ENCODE data around the gene ADPRM.
A peak's percentile ranks its signal among the peaks of the same experiment; 100 is the strongest.

ADPRM gene

DNA sequence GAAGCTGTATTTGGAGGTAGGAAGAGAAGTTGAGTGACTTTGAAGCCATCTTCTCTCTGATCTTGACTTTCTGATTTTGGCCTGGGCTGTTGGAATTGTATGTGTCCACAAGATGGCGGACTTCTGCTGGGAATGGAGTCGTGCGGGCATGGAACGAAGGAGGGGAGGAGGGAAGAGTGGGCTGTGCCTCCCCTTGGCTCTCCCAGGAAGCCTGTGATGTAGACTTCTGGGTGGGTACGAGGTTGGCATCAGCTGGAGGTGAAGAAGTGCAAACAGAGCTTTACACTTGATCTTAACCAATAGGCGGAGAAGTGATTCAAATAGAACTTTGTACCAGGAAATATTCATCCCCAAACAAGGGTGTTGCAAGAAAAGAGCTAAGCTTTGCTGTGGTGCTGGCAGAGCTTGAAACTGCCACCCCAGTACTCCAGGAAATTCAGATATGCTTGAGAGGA is 39.8 kb downstream of the ADPRM start:
- Histone ChIP-seq H3K4me1 (ENCODE audit: control insufficient read depth, low read depth, low read length) (no peaks in the 10 kb centered on the region), H3K23ac (ENCODE audit: low read length) (no peak overlapping the region), H3K27ac (ENCODE audit: low read depth, low read length) (no peak overlapping the region), H3K4me2 (ENCODE audit: low read length) (no peak overlapping the region), H2AK5ac (ENCODE audit: low read length) (no peak overlapping the region), H2BK5ac (ENCODE audit: low read length) (no peak overlapping the region), H3K27me3 (ENCODE audit: insufficient read depth, low read length, poor library complexity) (no peaks in the 10 kb centered on the region), H3K56ac (ENCODE audit: low read length) (no peak overlapping the region), H4K8ac (ENCODE audit: low read depth, low read length) (no peak overlapping the region), H3K18ac (ENCODE audit: low read length) (no peak overlapping the region), H3K4ac (ENCODE audit: low read depth, low read length) (no peak overlapping the region), H2BK120ac (ENCODE audit: low read depth, low read length) (no peak overlapping the region), H3K4me3 (ENCODE audit: low read length) (no peak overlapping the region), H3K36me3 (ENCODE audit: control insufficient read depth, insufficient read depth, low read length) (no peaks in the 10 kb centered on the region), H3K79me1 (ENCODE audit: low read length) (no peaks in the 10 kb centered on the region), H4K5ac (ENCODE audit: low read length) (no peak overlapping the region), H3K9ac (ENCODE audit: low read length) (no peak overlapping the region), H3K79me2 (ENCODE audit: control insufficient read depth, insufficient read depth, low read length) (no peaks in the 10 kb centered on the region), H2BK15ac (replicated peaks; ENCODE audit: low read depth) (no peak overlapping the region)
- DNase-seq, result peak; percentile 70
- no CpG with 5 or more reads among the region's 6 CpGs for WGBS (ENCODE audit: extremely low coverage, insufficient coverage, low lambda C conversion rate)

DNA sequence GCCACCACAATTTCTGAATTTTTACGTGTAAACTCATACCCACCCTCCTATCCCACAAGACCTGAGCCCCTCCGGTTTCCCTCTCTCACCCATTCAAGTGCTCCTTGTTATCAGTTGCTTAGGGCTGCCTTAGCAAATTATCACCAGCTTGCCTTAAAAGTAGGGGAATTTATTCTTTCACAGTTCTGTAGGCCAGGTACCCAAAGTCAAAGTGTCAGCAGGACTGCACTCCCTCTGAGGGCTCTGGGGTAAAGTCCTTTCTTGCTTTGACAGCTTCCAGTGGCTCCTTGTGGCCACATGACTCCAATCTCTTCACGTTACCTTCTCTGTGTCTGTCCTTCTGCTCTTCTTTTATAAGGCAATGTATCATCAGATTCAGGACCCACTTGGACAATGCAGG is 40.3 kb downstream of the ADPRM start:
- DNase-seq, result no peak
- Histone ChIP-seq H3K4me1 (ENCODE audit: control insufficient read depth, low read depth, low read length) (no peaks in the 10 kb centered on the region), H2BK5ac (ENCODE audit: low read length) (no peak overlapping the region)

DNA sequence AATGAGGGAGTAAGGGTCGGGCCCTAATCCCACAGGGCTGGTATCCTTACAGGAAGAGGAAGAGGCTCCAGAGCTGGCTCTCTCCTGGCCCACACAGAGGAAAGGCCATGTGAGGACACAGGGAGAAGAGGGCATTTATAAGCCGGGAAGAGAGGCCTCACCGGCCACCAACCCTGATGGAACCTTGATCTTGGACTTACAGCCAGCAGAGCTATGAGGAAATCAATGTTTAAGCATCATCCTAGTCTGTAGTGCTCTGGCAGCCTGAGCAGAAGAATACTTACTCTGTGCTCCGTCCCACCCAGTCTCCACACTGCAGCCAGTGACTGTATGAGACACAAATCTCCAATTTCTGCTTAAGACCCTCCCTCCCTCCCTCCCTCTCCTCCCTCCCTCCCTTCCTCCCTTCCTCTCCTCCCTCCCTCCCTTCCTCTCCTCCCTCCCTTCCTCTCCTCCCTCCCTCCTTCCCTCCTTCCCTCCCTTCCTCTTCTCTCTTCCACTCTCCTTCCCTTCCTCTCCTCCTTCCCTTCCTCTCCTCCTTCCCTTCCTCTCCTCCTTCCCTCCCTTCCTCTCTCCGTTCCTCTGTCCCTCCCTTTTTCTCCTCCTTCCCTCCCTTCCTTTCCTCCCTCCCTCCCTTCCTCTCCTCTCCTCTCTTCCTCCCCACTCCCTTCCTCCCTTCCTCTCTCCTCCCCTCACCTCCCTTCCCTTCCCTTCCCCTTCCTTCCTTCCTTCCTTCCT is 41.3 kb downstream of the ADPRM start:
- Histone ChIP-seq H2AK5ac (ENCODE audit: low read length) (no peak overlapping the region), H3K23ac (ENCODE audit: low read length) (no peak overlapping the region), H2BK5ac (ENCODE audit: low read length) (no peak overlapping the region), H4K5ac (ENCODE audit: low read length) (no peak overlapping the region), H4K8ac (ENCODE audit: low read depth, low read length) (no peak overlapping the region), H3K79me2 (ENCODE audit: control insufficient read depth, insufficient read depth, low read length) (no peaks in the 10 kb centered on the region), H3K4me3 (ENCODE audit: low read length) (no peak overlapping the region), H3K36me3 (ENCODE audit: control insufficient read depth, insufficient read depth, low read length) (no peaks in the 10 kb centered on the region), H3K56ac (ENCODE audit: low read length) (peak overlapping the region; percentile 19), H3K18ac (ENCODE audit: low read length) (no peak overlapping the region), H3K4me1 (ENCODE audit: control insufficient read depth, low read depth, low read length) (no peaks in the 10 kb centered on the region), H2BK15ac (replicated peaks; ENCODE audit: low read depth) (no peak overlapping the region), H3K4ac (ENCODE audit: low read depth, low read length) (no peak overlapping the region), H3K4me2 (ENCODE audit: low read length) (no peak overlapping the region), H3K27ac (ENCODE audit: low read depth, low read length) (no peak overlapping the region), H3K79me1 (ENCODE audit: low read length) (no peaks in the 10 kb centered on the region), H3K9ac (ENCODE audit: low read length) (no peak overlapping the region), H2BK120ac (ENCODE audit: low read depth, low read length) (no peak overlapping the region), H3K27me3 (ENCODE audit: insufficient read depth, low read length, poor library complexity) (no peaks in the 10 kb centered on the region)
- WGBS (ENCODE audit: extremely low coverage, insufficient coverage, low lambda C conversion rate), result no CpG with 5 or more reads among the region's 5 CpGs
- DNase-seq, result no peak

More for the DNA sequence above, 40.3 kb downstream of the ADPRM start:
- Histone ChIP-seq H2AK5ac (ENCODE audit: low read length) (no peak overlapping the region), H3K18ac (ENCODE audit: low read length) (no peak overlapping the region), H3K79me2 (ENCODE audit: control insufficient read depth, insufficient read depth, low read length) (no peaks in the 10 kb centered on the region), H3K4me2 (ENCODE audit: low read length) (no peak overlapping the region), H2BK120ac (ENCODE audit: low read depth, low read length) (no peak overlapping the region), H4K8ac (ENCODE audit: low read depth, low read length) (no peak overlapping the region), H3K36me3 (ENCODE audit: control insufficient read depth, insufficient read depth, low read length) (no peaks in the 10 kb centered on the region), H3K27ac (ENCODE audit: low read depth, low read length) (no peak overlapping the region), H2BK15ac (replicated peaks; ENCODE audit: low read depth) (no peak overlapping the region), H3K9ac (ENCODE audit: low read length) (no peak overlapping the region), H3K27me3 (ENCODE audit: insufficient read depth, low read length, poor library complexity) (no peaks in the 10 kb centered on the region), H3K4ac (ENCODE audit: low read depth, low read length) (no peak overlapping the region), H3K79me1 (ENCODE audit: low read length) (no peaks in the 10 kb centered on the region), H3K56ac (ENCODE audit: low read length) (no peak overlapping the region), H3K4me3 (ENCODE audit: low read length) (no peak overlapping the region), H3K23ac (ENCODE audit: low read length) (no peak overlapping the region), H4K5ac (ENCODE audit: low read length) (no peak overlapping the region)
- no CpG with 5 or more reads among the region's 3 CpGs for WGBS (ENCODE audit: extremely low coverage, insufficient coverage, low lambda C conversion rate)

DNA sequence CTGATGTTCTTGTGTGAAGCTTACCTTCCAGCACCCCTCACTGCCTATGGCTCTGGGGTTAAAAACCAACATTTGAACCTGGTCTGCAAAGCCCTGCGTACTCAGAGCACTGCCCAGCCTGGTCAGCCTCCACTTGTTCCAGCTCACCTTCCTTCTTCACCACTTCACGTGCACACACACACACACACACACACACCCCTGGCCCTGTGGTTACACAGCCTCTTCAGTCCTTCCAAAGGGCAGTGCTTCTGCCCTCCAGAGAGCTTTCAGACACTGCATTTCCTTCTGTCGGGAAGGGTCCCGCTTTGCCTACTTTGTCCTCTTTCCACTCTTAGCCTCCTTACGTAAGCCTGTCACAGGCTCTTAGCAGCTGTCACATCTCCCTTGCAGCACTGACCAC is 42.0 kb downstream of the ADPRM start:
- no peak overlapping the region for H4K8ac ChIP-seq (ENCODE audit: low read depth, low read length)
- no peak overlapping the region for H3K27ac ChIP-seq (ENCODE audit: low read depth, low read length)
- no peak overlapping the region for H3K9ac ChIP-seq (ENCODE audit: low read length)
- H3K56ac ChIP-seq (ENCODE audit: low read length), result no peak overlapping the region
- H3K4ac ChIP-seq (ENCODE audit: low read depth, low read length), result no peak overlapping the region
- H3K79me2 ChIP-seq (ENCODE audit: control insufficient read depth, insufficient read depth, low read length), result no peaks in the 10 kb centered on the region
- no peak overlapping the region for H3K18ac ChIP-seq (ENCODE audit: low read length)
- no peaks in the 10 kb centered on the region for H3K36me3 ChIP-seq (ENCODE audit: control insufficient read depth, insufficient read depth, low read length)
- DNase-seq, result no peak
- H3K4me1 ChIP-seq (ENCODE audit: control insufficient read depth, low read depth, low read length), result no peaks in the 10 kb centered on the region
- no peak overlapping the region for H2BK5ac ChIP-seq (ENCODE audit: low read length)
- no CpG with 5 or more reads among the region's 5 CpGs for WGBS (ENCODE audit: extremely low coverage, insufficient coverage, low lambda C conversion rate)
- no peak overlapping the region for H3K4me2 ChIP-seq (ENCODE audit: low read length)
- no peaks in the 10 kb centered on the region for H3K79me1 ChIP-seq (ENCODE audit: low read length)
- no peak overlapping the region for H2BK15ac ChIP-seq (replicated peaks; ENCODE audit: low read depth)
- H2AK5ac ChIP-seq (ENCODE audit: low read length), result no peak overlapping the region
- no peak overlapping the region for H3K4me3 ChIP-seq (ENCODE audit: low read length)
- H3K27me3 ChIP-seq (ENCODE audit: insufficient read depth, low read length, poor library complexity), result no peaks in the 10 kb centered on the region
- no peak overlapping the region for H4K5ac ChIP-seq (ENCODE audit: low read length)
- H2BK120ac ChIP-seq (ENCODE audit: low read depth, low read length), result no peak overlapping the region
- no peak overlapping the region for H3K23ac ChIP-seq (ENCODE audit: low read length)

DNA sequence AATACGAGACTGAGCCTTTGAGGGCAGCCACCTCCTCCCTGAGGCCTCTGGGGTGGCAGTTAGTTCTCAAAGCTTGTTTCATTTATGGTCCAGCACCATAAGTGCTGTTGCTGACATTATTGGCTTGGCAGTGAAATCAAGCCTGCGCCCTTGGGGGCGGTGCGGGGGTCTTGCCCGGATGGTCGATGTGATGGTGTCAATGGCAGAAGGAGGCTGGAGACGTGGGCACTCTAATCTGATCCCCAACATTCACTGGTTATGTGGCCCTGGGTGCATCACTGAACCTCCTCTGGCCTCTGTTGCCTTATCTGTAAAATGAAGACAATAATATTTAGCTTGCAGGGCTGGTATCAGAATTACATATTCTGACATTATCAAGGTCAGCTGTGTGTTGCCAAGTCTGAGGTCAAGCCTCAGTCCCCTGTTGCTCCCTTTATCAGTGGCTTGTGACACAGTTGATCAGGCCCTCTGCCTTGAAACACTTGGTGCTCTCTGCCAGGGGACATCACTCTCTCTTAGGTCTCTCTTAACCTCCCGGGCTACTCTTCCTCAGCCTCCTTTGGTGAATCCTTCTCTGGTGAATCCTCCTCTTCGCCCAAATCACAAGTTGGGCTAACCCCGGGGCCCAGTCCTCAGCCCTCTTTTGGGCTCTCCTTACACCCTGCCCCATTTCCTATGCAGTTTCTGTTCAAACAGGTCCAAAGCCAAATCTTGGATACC is 44.2 kb downstream of the ADPRM start:
- no peaks in the 10 kb centered on the region for H3K79me2 ChIP-seq (ENCODE audit: control insufficient read depth, insufficient read depth, low read length)
- H4K8ac ChIP-seq (ENCODE audit: low read depth, low read length), result no peak overlapping the region
- no peak overlapping the region for H2BK15ac ChIP-seq (replicated peaks; ENCODE audit: low read depth)
- H3K4me1 ChIP-seq (ENCODE audit: control insufficient read depth, low read depth, low read length), result no peaks in the 10 kb centered on the region
- no peak overlapping the region for H3K4ac ChIP-seq (ENCODE audit: low read depth, low read length)
- WGBS (ENCODE audit: extremely low coverage, insufficient coverage, low lambda C conversion rate), result no CpG with 5 or more reads among the region's 10 CpGs
- no peak overlapping the region for H2BK5ac ChIP-seq (ENCODE audit: low read length)
- H3K27ac ChIP-seq (ENCODE audit: low read depth, low read length), result no peak overlapping the region
- H3K23ac ChIP-seq (ENCODE audit: low read length), result no peak overlapping the region
- no peak overlapping the region for H3K9ac ChIP-seq (ENCODE audit: low read length)
- no peak overlapping the region for H3K18ac ChIP-seq (ENCODE audit: low read length)
- no peaks in the 10 kb centered on the region for H3K36me3 ChIP-seq (ENCODE audit: control insufficient read depth, insufficient read depth, low read length)
- no peak overlapping the region for H2AK5ac ChIP-seq (ENCODE audit: low read length)
- H2BK120ac ChIP-seq (ENCODE audit: low read depth, low read length), result no peak overlapping the region
- H3K79me1 ChIP-seq (ENCODE audit: low read length), result no peaks in the 10 kb centered on the region
- no peak overlapping the region for H3K4me3 ChIP-seq (ENCODE audit: low read length)
- H4K5ac ChIP-seq (ENCODE audit: low read length), result no peak overlapping the region
- H3K4me2 ChIP-seq (ENCODE audit: low read length), result no peak overlapping the region
- H3K27me3 ChIP-seq (ENCODE audit: insufficient read depth, low read length, poor library complexity), result no peaks in the 10 kb centered on the region
- H3K56ac ChIP-seq (ENCODE audit: low read length), result no peak overlapping the region
- DNase-seq, result no peak

Measured in mesendoderm (in vitro differentiated cells).